HG03439 (cell line): Measurements from ENCODE around the gene ASL.
"Not testable (repeated sequence)": the region's sequence is repeated elsewhere in the genome, so short reads cannot be mapped to it uniquely, and the experiment has no call there.

ENCODE experiments used
- ATAC-seq: cut with Tn5 transposase; IDR thresholded peaks from one replicate; pipeline ENCODE4 v1.9.1; 2021; ENCODE audit warnings: mild to moderate bottlenecking, moderate library complexity; ENCODE audit not compliant: unreplicated experiment

Gene ASL

GRCh38 chr7:66075590-66076461 is at the start of gene ASL:
Gene ASL (plus strand): TSS chr7:66075819. CDS start chr7:66076082, 263 bp downstream.
- ATAC-seq: peak; percentile 97

GRCh38 chr7:66028342-66028741 is 47.3 kb upstream of the ASL start:
- not testable (repeated sequence) for ATAC-seq

DNA sequence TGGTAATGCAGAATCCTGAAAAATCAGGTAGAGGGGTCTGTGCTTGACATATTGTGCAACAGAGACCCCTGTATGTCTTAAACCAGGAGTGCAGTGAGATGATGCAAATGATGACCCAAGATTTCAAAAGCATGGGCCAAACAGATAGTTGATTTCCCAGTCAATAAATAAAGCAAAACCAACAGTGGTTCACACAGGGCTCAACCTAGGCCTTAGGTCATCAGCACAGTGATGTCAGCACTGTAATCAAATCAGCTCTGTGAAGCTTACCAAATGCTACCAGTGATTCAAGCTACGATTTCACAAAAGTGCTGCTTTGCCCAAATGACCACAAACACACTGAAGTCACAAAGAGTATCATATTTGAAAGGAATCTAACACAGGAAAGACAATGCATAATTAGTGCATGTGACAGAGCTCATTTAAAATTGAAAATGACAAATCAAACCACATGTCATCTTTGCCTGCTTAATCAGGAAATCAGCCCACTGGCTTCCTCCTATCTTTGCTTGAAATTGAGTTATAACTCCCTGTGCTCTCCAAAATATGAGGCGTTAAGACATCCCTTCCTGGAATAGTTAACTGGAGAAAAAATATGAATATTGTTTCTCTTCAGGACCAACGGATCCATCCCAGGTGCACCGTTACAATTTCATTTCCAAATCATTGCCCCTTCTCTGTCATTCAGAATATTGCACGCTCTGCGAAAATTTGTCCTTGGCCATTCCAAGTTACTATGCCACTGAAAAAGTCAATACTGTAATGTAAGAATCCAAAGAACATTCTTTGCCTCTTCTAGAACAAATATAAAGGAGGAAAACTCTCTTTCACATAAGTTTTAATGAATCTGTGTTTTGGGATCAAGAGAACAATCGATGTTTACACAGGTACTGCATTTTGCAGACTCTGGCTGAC is 41.9 kb upstream of the ASL start:
- no peak for ATAC-seq

DNA sequence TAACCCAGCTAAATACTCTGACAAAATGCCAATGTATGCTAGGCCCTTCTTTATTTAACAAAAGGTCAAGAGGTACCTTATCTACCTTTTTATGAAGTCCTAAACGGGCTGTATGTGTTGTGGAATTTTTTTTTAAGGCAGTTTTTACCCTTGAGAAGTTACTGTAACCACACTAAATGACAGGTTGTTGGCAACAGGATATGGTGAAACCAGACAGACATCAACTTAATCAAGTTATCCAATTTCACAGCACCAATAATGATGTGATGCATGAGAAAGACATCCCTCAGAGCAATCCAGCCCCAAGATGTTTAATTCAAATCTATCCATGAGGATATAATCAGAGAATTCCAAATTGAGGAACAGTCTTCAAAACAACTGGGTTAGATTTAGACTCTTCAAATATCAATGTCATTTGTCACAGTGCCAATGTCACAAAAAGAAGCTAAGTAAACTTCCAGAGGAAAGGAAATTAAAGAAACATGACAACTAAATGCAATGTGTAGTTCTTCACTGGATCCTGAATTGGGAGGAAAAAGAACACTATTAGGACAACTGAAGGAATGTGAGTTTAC is 41.1 kb upstream of the ASL start:
- ATAC-seq: not testable (repeated sequence)

DNA sequence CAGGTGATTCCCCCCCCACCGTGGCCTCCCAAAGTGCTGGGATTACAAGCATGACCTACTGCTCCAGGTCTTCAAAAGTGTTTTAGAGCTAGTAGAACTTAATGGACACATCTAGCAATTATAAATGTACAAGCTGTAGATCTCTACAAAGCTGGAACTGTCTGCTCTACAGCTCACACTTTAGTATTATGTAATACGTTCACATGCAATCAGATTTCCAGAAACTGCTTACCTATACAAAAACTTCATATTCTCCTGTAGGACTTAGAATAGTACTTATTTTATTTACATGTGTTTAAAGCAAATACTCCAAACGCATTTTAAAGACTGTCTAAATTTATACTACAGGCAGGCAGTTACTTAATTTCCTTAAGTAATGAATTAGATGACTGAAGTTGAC is 39.2 kb upstream of the ASL start:
- ATAC-seq: no peak

- ATAC-seq: no peak
Measured at GRCh38 chr7:66036788-66037187, 38.8 kb upstream of the ASL start.

DNA sequence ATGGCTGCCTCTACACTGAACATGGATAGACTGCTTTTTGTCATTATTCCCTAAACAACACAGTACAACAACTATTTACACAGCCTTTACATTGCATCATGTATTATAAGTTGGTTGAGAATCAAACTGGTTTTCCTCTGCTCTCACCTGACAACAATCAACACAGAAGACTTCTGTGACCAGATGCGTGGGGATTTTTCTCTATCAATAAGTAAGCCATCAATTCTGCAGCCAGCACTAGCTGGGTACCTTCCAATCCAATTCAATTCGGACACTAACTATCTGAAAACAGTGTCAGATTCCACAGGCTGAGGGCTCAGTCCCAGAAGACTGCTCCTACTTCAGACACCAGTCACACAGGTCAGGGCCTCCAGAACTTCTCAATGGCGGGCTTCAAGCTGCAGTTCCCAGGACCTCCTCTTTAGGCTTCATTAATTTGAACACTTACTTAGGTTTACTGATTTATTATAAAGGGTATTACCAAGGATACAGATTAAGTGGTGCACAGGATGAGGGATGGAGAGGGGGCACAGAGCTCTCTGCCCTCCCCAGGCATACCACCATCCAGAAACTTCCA is 36.4 kb upstream of the ASL start:
- no peak for ATAC-seq

DNA sequence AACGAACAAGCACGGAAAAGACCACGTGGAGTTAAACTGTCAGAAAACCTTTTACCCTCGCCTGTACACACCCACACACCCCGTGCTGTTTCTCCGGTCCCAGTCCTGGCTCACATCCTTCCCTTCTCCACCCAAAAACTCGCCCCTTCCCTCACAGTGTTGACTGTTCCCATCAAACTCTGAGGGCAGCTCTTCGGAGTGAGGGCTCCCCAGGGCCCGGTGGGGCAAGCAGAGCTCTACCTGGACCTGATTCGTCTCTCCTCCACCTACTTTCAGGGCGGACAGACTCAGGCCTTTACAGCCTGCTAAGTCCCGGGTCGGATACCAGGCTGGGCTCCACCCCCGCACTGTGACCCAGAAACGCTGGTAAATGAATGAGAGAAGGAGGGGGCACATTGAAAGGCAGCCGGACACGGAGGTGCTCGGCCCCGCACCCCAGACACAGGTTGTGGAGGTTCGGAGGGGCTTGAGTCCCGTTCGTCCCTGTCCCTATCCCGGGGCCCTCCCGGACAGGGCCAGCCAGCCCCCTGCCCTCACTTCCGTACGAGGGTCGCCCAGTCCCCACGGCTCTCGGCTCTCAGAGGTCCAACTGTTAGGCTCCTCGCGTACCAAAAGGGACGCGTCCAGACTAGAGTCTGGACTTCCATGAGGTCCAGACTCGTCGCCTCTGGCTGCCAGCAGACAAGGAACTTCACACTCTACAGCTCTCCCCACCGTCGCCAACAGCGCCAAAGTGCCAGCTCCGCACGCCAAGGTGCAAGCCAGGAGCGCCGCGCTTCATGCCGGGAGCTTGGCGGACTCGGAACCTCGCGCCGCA is 31.7 kb upstream of the ASL start:
- no peak for ATAC-seq

DNA sequence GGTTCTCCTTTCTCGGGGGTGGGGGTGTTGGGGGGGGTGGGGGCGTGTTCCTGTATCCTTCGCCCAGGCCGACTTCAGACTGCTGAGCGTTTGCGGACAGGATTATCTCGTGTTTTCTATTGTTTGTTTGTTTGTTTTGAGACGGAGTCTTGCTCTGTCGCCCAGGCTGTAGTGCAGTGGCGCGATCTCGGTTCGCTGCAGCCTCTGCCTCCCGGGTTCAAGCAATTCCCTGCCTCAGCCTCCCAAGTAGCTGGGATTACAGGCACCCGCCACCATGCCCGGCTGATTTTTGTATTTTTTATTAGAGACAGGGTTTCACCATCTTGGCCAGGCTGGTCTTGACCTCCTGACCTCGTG is 31.1 kb upstream of the ASL start:
- not testable (repeated sequence) for ATAC-seq

DNA sequence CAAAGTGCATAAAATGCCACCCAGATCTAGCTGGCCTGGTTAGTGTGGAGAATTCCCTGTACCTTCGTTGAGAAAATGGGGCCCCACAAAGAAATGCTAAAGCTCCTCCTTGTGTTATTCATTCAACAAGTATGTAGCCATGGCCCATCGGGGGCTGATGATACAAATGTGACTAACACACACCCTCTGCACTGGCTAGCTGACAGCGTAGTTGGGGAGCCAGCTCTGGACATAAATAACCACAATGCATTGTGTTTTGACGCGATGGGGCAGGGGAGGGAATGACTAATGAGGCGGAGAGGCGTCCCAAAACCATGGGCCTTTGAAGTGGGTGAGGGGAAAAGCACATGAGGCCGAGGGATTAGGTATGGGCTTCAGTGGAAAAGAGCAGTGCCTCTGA is 28.2 kb upstream of the ASL start:
- no peak for ATAC-seq

DNA sequence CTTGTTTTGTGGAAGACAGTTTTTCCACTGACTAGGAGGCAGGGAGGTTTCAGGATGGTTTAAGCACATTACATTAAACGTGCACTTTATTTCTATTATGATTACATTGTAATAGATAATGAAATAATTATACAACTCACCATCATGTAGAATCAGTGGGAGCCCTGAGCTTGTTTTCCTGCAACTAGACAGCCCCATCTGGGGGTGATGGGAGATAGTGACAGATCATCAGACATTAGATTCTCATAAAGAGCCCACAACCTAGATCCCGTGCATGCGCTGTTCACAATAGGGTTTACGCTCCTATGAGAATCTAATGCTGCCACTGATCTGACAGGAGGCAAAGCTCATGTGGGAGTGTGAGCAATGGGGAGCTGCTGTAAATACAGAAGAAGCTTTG is 25.7 kb upstream of the ASL start:
- ATAC-seq: not testable (repeated sequence)

GRCh38 chr7:66050337-66050957 is 25.2 kb upstream of the ASL start:
- ATAC-seq: no peak

- ATAC-seq: no peak
Measured at GRCh38 chr7:66050990-66051448, 24.6 kb upstream of the ASL start.

- no peak for ATAC-seq
Measured at GRCh38 chr7:66052447-66052846, 23.2 kb upstream of the ASL start.

GRCh38 chr7:66054063-66054462 is 21.6 kb upstream of the ASL start:
- ATAC-seq: no peak

DNA sequence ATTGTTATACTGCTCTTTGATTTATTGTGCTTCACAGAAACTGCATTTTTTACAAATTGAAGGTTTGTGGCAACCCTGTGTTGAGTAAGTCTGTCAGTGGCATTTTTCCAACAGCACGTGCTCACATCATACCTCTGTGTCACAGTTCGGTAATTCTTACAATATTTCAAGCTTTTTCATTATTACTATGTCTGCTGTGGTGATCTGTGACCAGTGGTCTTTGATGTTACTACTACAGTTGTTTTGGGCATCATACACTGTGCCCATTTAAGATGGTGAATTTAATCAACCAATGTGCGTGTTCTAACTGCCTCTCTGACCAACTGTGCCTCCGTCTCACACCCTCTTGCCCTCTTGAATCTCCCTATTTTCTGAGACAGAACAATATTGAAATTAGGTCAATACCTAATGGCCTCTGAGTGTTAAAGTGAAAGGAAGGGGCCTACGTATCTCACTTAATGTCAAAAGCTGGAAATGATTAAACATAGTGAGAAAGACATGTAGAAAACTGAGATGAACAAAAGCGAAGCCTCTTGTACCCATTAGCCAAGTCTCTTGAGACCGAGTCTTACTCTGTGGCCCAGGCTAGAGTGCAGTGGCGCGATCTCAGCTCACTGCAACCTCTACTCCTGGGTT is 20.2 kb upstream of the ASL start:
- peak; percentile 56 for ATAC-seq

DNA sequence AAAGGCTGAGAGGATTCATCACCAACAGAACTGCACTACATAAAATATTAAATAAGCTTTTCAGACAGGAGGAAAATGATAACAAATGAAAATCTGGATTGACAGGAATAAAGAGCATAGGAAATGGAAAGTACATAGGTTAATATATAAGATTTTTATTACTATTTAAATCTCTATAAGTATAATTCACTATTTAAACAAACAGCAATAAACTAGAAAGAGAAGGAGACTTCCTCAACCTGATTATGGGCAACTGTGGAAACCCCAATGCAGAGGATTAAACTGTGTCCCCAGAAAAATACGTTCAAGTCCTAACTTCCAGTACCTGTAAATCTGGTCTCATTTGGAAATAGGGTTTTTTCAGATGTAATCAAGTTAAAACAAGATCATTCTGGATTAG is 14.8 kb upstream of the ASL start:
- ATAC-seq: no peak

DNA sequence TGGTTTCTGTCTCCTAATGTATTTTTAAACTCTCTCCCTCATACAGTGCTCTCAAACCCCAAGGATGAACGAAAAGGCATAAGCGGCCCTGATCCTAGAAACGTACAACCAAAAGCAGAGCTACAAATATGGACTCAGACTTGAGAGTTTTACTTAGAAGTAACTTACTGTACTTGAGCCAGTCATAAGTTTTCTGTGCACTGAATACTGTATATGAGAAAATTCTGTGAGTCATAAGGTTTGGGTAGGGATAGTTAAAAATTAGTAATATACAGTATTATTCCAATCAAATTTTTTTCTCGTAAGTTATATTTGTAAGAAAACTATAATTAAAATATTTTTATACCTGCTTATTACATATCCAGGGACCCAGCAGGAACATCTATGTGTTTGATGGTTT is 5.9 kb upstream of the ASL start:
- no peak for ATAC-seq

- ATAC-seq: no peak
Measured at GRCh38 chr7:66070222-66070621, 5.4 kb upstream of the ASL start.
